NCI-H146 treated with DMSO at 0.1 percent for 48 hours (cell line): ENCODE measurements around the gene NTRK3.
"Not testable (repeated sequence)": the region's sequence is repeated elsewhere in the genome, so short reads cannot be mapped to it uniquely, and the experiment has no call there.

Source experiments
- DNase-seq: peaks from one replicate; lab custom pipeline; 2025; ENCODE audit not compliant: unreplicated experiment; lab: John Stamatoyannopoulos, UW

NTRK3 gene

GRCh38 chr15:87848012-87848411 lies 408.5 kb downstream of the NTRK3 start:
- no peak for DNase-seq

- no peak for DNase-seq
Measured at GRCh38 chr15:87846746-87847145, 409.8 kb downstream of the NTRK3 start.

- no peak for DNase-seq
Measured at GRCh38 chr15:87843312-87843711, 413.2 kb downstream of the NTRK3 start.

- DNase-seq: no peak
Measured at GRCh38 chr15:87841426-87841998, 415.0 kb downstream of the NTRK3 start.

GRCh38 chr15:87835830-87836229 lies 420.7 kb downstream of the NTRK3 start:
- not testable (repeated sequence) for DNase-seq

- not testable (repeated sequence) for DNase-seq
Measured at GRCh38 chr15:87833333-87833732, 423.2 kb downstream of the NTRK3 start.

- no peak for DNase-seq
Measured at GRCh38 chr15:87829332-87830050, 427.0 kb downstream of the NTRK3 start.

- DNase-seq: no peak
Measured at GRCh38 chr15:87828608-87829007, 427.9 kb downstream of the NTRK3 start.

- DNase-seq: no peak
Measured at GRCh38 chr15:87827131-87827530, 429.4 kb downstream of the NTRK3 start.

GRCh38 chr15:87826119-87826747 lies 430.3 kb downstream of the NTRK3 start:
- no peak for DNase-seq

GRCh38 chr15:87818756-87819155 lies 437.8 kb downstream of the NTRK3 start:
- DNase-seq: no peak

- no peak for DNase-seq
Measured at GRCh38 chr15:87817553-87817952, 439.0 kb downstream of the NTRK3 start.

- no peak for DNase-seq
Measured at GRCh38 chr15:87816811-87817210, 439.7 kb downstream of the NTRK3 start.

GRCh38 chr15:87816016-87816415 lies 440.5 kb downstream of the NTRK3 start:
- no peak for DNase-seq
